Hippocampal formation (tissue), 2 donors: ENCODE measurements around the gene IL31RA.
"Not testable (repeated sequence)": the region's sequence is repeated elsewhere in the genome, so short reads cannot be mapped to it uniquely, and the experiment has no call there.

Experiments used
- DNase-seq, 2 donors: peaks; one replicate each; lab custom pipeline; 2025; lab: John Stamatoyannopoulos, UW

Gene IL31RA

DNA sequence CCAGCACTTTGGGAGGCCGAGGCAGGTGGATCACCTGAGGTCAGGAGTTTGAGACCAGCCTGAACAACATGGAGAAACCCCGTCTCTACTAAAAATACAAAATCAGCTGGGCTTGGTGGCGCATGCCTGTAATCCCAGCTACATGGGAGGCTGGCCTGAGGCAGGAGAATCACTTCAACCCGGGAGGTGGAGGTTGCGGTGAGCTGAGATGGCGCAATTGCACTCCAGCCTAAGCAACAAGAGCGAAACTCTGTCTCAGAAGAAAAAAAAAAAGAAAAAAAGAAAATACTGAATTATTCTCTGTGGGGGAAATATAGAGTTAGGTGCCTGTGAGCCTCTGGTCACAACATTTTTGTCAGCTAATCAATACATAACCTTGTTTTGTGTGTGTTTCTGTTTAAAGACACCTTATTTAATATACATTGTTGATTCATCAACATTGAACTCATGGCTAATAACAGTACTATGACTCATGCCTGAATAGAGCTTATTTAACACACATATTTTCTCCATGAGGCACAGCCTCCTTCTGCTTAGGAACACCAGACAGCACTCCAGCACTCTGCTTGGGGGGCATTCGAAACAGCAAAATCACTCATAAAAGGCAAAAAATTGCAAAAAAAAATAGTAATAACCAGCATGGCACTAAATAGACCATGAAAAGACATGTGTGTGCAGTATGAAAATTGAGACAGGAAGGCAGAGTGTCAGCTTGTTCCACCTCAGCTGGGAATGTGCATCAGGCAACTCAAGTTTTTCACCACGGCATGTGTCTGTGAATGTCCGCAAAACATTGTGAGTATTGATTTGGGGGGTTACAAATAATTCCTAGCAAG, at the start of gene IL31RA:
Gene IL31RA, plus strand, starts transcription at position 519 of the 836 bp plus-strand sequence. Its CDS starts 214 bp downstream, at position 733.
- no peak for DNase-seq

DNA sequence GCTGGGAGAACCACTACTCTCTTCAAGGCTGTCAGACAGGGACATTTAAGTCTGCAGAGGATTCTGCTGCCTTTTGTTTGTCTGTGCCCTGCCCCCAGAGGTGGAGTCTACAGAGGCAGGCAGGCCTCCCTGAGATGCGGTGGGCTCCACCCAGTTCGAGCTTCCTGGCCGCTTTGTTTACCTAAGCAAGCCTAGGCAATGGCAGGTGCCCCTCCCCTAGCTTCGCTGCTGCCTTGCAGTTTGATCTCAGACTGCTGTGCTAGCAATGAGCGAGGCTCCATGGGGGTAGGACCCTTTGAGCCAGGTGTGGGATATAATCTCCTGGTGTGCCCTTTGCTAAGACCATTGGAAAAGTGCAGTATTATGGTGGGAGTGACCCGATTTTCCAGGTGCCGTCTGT, 42.3 kb upstream of the IL31RA start:
- not testable (repeated sequence) for DNase-seq

DNA sequence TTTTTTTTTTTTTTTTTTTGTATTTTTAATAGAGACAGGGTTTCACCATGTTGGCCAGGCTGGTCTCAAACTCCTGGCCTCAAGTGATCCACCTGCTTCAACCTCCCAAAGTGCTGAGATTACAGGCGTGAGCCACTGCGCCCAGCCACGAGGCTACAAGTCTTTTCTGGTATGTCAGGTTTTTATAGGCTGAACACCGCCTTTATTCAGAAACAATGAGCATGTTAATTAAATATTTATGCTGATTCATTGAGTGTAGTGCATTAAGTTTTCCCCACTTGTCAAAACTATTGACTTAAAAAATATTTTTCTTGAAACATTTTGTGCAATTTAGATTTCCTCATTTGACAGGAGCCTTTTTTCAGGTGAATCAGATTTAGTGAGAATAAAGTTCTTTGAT, 35.2 kb upstream of the IL31RA start:
- DNase-seq: not testable (repeated sequence)

DNA sequence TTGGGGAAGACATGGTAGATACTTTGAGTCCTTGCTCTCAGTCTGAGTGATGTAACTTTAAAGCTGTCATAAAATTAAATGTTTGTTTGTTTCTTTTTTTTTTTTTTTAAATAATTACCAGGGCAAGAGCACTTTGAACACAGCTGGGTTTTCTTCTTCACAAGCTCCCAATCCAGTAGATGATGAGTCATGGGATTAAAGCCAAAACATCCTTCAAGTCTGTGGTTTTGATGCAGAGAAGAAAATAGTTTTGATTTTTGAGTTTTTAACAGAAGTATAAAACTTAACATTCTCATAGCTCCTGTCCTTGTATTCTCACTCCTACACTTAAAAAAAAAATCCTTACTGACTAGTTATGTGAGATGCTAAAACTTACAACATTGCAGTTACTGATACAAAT, 34.8 kb upstream of the IL31RA start:
- no peak for DNase-seq

DNA sequence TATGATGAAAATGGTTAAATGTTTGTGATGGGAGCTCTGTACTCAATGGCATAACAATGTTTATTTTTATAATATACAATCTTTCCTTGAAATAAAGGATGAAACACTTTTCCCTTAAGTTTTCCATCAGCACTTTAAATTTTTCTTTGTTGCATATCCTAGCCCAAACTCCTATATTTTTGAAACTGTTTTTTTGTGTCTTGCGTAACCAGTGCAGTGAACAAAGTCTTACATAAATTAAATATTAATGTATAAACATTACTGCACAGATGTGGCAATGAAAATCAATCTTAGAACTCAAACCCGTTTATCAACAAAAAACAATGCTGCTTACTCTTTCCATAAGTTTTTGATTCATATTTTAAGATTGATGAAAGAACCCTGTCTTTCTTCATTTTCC, 34.1 kb upstream of the IL31RA start:
- DNase-seq: no peak

DNA sequence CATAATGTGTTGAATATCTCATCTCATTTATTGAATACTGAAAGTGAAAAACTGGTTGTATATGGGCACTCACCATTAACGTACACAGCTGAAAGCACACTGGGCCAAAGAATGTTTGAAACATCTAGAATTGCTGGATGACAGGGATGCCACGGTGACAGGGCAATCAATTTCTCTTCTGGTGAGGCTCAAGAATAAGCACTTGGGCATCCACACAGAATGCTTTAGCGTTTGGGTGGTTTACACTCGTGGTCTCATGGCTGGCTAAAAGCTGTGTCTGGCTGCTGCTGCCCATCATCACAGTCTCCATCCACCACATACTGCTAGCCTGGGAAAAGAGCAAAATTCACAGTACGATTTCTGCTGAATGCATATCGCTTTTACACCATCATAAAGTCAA, 30.7 kb upstream of the IL31RA start:
- no peak for DNase-seq

DNA sequence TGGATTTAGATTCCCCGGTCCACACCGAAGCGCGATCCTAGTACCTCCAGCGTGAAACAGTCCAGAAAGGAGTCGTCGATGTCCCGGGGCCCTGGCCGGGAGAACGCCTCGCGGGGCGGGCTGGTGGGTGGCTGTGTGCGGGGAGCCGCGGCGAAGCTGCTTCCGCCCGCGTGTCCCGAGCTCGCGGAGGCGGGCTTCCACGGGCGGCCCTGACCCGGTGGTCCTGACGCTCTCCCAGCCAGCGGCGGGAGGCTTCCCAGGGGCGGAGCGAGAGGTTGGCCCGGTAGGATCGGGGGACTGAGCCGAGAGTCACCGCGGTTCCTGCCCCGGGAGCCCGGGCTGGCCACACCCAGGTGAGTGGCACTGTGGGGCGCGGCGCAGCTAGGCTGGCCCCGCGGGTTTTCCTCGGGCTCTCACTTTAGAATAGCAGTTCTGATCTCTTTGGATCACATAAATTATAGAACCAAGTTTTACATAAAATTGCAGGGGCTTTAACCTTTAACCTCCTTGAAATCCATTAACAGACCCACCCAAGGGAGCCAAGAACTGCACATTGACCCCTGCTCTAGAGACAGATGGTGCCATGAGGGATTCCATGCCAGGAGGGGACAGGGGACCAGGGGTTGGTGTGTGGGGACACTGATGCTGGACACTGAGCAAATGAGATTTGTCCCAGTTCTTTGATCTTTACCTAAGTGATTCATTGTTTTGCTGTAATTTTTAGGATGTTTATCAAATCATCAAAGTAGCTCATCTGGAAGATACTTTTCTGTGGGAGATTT, 29.2 kb upstream of the IL31RA start:
- no peak for DNase-seq

DNA sequence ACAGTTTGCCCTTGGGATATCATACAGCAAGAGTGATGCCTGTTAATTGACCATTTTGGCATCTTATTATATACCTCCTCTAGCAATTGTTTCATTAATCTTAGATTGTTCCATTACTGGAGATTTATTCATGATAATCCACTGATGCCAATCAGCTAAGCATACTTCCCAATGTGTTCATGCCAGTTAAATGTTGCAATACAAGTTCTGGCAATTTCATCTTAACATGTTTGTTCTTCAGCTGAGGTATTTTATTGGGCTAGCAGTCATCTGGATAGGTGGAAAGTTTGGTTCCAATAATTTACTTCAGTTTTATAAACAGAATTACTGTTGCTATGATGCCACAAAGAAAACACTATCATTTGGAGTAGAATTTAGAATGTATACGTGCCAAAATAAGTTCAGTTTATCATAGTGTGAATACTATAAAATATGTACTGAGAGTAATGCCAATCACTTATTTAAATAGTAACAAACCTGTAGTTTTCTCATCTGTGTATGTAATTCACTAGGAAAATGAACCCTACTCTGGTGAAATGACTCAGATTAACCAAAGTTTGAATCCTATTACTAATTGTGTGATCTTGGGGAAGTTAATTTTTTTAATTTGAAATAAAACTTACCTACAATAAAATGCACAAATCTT, 27.9 kb upstream of the IL31RA start:
- no peak for DNase-seq

DNA sequence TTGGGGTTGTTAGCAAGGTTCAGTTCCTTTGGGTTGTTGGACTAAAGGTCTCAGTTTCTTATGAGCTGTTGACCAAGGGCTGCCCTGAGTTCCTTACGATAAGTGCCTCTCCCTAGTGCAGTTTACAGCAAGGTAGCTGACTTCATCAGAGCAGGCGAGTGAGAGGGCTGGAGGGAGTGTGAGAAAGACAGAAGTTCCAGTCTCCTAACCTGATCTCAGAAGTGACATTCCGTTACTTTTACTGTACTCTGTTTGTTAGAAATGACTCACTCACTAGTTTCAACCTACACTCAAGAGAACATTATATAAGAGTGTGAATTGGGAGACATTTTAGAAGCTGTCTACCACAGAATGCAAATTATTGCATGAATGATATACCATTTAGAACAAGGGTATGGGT, 21.2 kb upstream of the IL31RA start:
- DNase-seq: no peak

DNA sequence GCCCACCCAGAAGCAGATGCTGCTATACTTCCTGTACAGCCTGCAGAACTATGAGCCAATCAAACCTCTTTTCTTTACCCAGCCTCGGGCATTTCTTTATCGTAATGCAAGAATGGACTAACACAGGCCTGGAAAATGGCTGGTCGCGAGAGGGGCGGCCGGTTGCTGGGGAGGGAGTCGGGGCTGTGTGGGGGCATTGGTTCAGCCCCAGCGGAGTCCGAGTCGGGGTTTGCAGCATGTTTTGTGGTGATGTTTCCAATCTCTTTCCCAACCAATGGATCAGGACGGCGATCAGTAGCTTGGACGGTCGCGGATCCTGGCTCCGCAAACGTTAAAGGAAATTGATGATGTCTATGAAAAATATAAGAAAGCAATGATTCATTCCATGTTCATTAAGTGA, 18.7 kb upstream of the IL31RA start:
- no peak for DNase-seq

DNA sequence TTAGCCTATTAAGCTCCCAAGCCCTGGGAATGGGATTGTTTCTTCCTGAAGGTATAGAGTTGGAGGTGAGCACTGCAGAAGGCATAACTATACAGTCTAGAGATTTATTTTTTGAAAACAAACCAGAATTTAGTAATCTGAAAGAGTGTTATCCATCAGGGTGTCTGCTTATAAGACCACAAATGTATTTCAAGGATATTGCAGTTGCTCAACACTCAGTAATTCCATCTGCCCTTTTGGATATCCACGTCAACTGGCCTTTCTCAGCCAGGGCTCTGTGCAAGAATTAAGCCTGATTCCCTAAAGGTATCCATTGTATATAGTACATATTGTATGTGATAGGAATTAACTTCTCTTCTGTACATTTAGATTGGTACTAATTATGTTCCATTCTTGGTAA, 15.0 kb upstream of the IL31RA start:
- no peak for DNase-seq

DNA sequence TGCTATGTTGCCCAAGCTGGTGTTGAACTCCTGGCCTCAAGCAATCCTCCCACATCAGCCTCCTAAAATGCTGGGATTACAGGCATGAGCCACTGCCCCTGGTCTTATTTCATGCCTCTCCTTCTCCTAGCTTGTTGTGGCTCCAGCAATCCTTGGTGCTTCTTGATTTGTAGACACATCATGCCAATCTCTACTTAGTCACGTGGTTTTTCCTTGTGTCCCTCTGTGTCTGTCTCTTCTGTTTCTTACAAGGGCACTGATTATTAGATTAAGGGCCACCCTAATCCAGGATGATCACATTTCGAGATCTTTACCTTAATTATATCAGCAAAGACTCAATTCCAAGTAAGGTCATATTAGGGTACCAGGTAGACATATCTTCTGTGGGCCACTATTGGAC, 9.2 kb upstream of the IL31RA start:
- DNase-seq: no peak

DNA sequence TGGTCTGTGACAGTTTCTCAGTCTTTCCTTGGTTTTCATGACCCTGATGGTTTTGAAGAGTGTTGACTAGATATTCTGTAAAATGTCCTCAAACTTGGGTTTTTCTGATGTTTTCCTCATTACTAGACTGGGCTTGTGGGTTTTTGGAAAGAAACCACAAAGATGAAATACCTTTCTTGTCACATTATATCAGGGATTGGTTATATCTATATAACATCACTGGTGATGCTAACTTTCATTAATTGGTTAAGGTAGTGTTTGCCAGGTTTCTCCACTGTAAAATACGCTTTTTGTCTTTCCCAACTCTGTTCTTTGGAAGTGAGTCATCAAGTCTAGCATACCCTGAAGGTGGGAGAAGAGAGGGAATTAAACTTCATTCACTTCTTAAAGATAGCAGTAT, 3.3 kb upstream of the IL31RA start:
- no peak for DNase-seq

DNA sequence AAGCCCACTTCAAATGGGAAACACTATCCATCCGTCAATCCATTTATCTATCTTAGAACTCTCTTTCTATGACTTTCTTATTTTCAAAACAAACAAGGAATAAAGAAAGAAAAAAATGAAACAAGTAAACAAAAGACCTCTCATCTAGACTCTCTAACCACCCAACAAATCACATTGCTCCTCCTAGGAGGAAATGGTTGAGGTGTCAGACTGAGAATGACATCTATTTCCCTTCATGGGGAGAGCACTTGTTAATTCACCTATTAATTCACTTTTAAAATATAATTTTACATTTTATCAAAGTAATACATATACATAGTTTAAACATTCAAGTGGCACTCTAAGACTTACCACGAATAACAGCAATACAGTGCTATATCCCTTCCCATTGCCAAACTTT, 2.4 kb upstream of the IL31RA start:
- DNase-seq: no peak

DNA sequence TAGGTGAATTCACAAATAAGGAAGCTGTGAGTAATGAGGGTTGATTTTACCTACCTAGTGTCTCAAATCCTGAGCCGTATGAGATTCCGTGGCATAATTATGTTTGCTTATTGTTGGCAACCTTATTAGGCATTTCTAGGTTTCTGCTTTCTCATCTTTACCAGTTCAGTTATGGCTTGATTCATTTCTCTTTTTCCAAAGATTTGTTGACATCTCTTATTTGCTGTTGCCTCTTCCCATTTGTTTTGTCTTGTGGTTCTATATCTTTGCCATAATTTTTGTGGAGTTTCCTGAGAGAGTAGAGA, 470 bp downstream of the IL31RA start:
- no peak for DNase-seq

DNA sequence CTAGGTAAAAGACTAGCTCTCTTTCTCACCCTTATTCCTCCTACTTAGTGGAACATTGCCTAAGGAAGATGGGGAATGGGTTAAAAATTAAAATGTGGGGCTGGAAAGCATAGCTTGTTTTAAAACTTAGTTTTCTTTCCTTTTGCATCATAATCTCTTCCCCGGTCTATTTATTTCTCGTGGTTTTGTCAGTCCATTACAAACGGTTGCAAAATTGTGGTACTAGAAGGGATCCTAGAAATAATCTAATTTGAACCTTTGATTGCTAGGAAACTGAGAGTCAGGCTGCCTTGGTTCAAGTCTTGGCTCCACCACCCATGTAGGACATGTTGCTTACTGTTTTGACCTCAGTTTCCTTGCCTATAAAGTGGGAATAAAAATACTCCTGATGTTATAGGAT, 1.3 kb downstream of the IL31RA start:
- DNase-seq: no peak

DNA sequence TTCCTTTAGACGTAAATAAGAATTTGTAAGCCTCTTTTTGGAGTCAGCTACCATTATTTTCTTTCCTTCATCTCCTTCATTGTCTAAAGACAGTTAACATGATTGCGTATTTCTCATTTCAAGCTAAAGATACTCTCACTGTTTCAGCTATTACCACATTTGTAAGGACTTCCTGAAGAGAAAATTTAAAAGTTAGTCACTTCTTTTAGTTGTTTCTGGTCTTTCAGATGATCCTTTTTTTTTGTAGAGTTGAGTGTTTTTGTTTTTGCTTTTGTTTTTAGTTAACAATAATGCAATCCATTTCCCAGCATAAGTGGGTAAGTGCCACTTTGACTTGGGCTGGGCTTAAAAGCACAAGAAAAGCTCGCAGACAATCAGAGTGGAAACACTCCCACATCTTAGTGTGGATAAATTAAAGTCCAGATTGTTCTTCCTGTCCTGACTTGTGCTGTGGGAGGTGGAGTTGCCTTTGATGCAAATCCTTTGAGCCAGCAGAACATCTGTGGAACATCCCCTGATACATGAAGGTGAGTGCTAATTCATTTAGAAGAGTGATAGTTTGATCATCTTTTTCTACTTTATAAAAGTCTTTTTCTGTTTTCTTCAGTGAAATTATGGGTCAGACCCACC, 2.0 kb downstream of the IL31RA start:
- no peak for DNase-seq

DNA sequence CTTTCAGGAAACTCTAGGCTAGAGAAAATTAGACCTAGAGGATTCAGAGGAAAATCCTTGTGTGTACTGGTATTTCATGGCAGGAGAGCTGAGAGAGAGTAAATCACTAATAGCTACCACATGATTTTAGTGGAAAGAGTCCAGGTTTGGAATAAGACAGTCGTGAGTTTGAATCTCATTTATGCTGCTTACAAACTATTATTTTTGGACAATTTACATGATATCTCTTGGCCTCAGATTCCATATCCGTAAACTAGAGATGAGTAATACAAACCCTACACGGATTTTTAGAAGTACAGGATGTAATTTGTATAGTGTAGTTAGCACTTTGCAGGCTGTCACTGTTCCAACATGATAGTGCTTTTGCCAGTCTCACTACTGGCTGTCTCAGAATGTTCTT, 2.7 kb downstream of the IL31RA start:
- DNase-seq: no peak

DNA sequence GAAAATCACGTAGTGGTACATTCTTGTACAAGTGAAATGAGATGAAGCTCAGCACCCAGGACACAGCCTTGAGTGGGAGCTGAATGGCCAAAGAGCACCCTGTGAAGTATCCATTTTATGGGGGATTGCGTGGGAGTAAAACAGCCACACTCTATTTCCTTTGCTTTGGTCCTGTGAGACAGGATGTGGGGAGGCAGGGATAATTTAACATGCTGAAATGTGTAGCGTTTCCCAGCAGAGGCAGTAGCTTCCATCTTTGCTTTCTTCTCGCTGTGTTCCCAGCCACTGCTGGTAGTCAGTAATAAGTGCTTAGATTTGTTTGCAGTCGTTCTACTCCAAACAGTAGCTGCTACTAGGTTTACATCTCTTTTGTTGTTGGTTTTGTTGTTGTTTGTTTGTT, 4.4 kb downstream of the IL31RA start:
- DNase-seq: no peak

DNA sequence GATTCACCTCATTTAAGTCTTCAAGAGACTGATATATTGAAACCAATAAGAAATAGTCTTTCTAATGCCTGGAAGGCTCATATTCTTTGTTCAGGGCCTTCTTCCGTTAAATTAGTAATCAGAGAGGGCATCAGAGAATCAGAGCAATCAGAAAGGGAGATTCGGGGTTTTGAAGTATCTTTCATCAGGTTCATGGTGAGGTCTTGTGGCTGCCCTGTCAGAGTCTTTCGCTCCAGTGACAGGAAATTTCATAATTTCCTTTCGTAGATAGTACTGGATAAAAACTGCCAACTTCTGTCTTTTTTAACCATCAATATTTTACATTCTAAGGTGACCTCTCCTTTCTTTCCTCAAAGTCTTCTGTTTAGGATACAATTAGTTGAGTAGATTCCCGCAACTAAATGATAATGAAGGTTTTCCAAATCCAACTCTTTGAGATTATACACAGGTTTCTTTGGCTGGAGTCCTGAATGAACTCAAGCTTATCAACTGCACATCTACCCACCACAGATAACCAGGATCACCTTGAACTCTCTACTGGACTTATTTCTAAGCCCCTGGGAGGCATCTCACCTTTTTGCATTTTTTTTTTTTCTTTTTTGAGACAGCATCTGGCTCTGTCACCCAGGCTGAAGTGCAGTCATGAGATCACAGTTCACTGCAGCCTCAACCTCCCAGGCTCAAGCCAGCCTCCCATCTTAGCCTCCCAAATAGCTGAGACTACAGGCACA, 5.5 kb downstream of the IL31RA start:
- DNase-seq: no peak

DNA sequence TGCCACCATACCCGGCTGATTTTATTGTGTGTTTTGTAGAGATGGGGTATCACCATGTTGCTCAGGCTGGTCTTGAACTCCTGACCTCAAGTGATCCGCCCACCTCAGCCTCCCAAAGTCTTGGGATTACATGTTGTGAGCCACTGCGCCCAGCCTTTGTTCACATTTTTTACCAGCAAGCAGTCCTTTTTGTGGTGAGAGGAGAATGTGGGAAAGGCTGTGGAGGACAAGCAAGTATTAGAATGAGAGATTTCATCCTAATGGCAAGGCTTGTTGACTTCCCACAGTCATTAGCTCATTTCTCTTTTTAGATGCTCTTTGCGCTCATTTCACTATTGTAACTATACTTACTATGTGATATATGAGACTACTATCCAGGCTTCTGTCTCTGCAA, 6.1 kb downstream of the IL31RA start:
- DNase-seq: no peak

DNA sequence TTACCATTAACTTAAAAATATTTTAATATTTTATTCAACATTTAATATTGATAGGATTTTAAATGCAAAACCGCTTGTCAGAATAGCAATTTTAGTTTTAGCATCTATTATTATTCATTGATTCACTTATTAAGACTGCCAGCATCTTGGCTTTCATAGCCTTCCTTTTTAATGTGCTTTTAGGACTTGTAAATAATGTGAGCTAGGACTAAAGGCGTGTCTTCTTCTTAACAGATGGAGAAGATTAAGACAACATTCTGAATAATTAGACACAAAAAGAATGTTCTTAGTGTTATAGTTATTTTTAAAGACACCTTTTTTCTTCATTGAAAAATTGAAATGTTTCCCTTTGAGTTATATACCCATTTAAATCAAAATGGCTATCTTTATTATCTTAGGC, 6.9 kb downstream of the IL31RA start:
- DNase-seq: no peak
